Ectodermal cell (in vitro differentiated cells): ENCODE data around the gene SUN2.

Source experiments
- H3K27ac ChIP-seq: 2 replicates; pipeline ENCODE4 v1.7.0; 2013; ENCODE audit warnings: mild to moderate bottlenecking, low read depth, low read length; ENCODE audit not compliant: insufficient read depth, poor library complexity, severe bottlenecking
- H3K27me3 ChIP-seq: 2 replicates; pipeline ENCODE4 v1.7.0; 2013; ENCODE audit warnings: mild to moderate bottlenecking, low read length; ENCODE audit not compliant: insufficient read depth, control insufficient read depth, poor library complexity, severe bottlenecking
- H3K36me3 ChIP-seq: one replicate; pipeline ENCODE4 v1.7.0; 2013; ENCODE audit warnings: low read length; ENCODE audit not compliant: control insufficient read depth, insufficient read depth
- H3K4me1 ChIP-seq: one replicate; pipeline ENCODE4 v1.7.0; 2013; ENCODE audit warnings: low read length; ENCODE audit not compliant: control insufficient read depth, insufficient read depth
- H3K4me3 ChIP-seq: 2 replicates; pipeline ENCODE4 v1.7.0; 2013; ENCODE audit warnings: low read depth, low read length, control low read depth; ENCODE audit not compliant: insufficient read depth
- H3K9me3 ChIP-seq: 2 replicates; pipeline ENCODE4 v1.7.0; 2013; ENCODE audit warnings: mild to moderate bottlenecking, low read length, moderate library complexity; ENCODE audit not compliant: control insufficient read depth
- WGBS, 2 experiments: methylation state at CpG; one replicate each; pipeline ENCODE4 v1.1.7; 2013; ENCODE audit warnings: missing lambda C conversion rate in 2 of 2; 5-methylcytosine and 5-hydroxymethylcytosine counted together

Gene SUN2

DNA sequence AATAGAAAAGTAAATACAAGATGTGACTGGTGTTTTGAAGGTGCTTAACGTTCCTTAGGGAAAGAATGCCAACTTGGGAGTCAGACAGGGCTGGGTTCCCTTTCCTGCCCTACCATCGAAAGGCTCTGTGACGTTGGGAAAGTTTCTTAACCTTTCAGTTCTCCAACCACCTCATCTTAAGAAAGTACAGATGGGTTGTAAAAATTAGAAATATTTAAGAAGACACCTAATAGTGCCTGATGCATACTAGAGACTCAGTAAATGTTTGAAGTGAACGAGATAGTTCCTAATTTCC, 49.0 kb downstream of the SUN2 start:
- Histone ChIP-seq H3K27me3 (no peaks in the 10 kb centered on the region), H3K27ac (no peak overlapping the region), H3K9me3 (no peaks in the 10 kb centered on the region), H3K36me3 (no peaks in the 10 kb centered on the region), H3K4me1 (peaks cover 18% of the 10 kb centered on the region), H3K4me3 (peak overlapping the region; percentile 93)
- WGBS, 2 experiments: 0 to 29% methylated on average over 1 to 3 of the region's 4 CpGs

DNA sequence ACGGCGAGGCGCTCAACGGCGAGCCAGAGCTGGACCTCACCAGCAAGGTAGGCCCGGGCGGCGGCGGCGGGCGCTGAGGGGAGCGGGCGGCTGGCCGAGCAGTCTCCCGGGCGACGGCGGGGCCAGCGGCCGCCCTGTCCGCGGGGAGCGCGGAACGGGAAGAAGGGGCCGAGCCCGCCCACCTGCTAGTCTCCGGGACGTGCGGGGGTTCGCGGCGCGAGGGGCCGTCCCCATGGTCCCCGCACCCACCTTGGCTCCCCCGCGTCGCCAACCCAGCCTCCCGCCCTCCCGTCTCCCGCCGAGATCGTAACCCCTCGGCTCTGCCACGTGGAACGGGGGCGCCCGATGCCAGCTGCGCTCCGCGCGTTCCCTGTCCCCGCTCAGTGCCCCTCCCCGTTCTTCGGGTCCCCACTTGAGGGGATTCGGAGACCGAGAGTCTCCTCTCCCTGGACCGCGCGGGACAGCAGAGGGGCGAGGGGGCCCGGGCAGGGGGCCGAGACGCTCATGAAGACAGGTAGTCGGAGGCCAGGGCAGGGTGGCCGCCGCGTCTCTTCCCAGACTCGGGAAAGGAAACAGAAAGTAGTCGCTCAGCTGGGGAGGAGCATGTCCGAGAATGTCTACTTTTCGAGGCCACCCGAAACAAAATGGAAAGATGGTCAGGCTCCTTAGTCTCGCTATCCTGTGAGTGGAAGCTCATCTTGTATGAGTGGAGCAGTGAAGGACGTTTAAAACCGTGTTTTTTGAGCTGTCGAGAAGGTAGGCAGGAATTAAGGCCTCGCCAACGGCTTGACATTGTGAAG, 49.5 kb downstream of the SUN2 start:
- Histone ChIP-seq H3K9me3 (no peaks in the 10 kb centered on the region), H3K4me3 (peak overlapping the region; percentile 93), H3K27me3 (peaks cover 5% of the 10 kb centered on the region), H3K36me3 (no peaks in the 10 kb centered on the region), H3K27ac (peak overlapping the region; percentile 82), H3K4me1 (peaks cover 20% of the 10 kb centered on the region)
- 0 to 1% methylated on average over 80 of the region's 80 CpGs for WGBS, 2 experiments

DNA sequence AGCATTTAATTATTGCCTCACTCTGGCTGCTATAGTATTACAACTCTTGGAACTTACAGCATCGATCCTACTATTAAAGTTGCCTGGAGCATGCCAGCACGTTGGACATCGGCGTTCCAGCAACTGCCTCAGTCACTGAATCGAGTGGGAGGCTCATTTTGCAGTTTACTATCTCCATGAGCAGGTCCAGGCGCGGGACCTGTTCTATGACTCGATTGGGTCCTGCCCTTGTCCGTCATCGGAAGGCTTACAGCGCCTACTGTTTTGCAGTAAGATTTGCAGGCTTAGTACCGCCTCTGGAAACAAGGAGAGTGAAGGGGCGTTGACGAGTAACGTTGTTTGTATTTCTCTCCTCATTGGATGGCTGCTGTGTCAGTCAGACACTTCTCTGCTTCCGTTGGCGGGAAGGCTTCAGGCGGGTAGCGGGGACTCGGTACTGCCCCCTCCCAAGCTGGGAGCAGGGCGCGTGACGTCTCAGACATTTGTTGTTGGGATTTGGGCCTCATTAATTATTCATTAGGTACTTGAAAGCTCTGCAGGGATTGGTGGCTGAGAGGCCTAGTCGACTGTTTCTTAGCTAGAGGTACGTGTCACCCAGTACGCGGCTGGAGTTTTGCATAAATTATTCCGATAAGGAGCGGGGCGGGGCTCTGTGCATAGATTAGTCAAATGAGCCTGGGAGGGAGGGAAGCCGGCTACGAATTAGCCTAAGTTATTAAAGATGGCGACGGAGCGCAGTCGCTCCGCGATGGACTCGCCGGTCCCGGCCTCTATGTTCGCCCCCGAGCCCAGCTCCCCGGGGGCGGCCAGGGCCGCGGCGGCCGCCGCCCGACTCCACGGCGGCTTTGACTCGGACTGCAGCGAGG, 50.3 kb downstream of the SUN2 start, which contains the start of gene GTPBP1:
GTPBP1 (plus strand) TSS at position 710 of the 866 bp plus-strand sequence; CDS start at position 722, 12 bp downstream.
- peaks cover 20% of the 10 kb centered on the region for H3K4me1 ChIP-seq
- no peaks in the 10 kb centered on the region for H3K36me3 ChIP-seq
- H3K27me3 ChIP-seq: peaks cover 6% of the 10 kb centered on the region
- H3K27ac ChIP-seq: peak within 1 kb of the TSS; percentile 82
- peak within 1 kb of the TSS; percentile 93 for H3K4me3 ChIP-seq
- 0% methylated on average over 55 of the region's 55 CpGs for WGBS, 2 experiments
- no peaks in the 10 kb centered on the region for H3K9me3 ChIP-seq

DNA sequence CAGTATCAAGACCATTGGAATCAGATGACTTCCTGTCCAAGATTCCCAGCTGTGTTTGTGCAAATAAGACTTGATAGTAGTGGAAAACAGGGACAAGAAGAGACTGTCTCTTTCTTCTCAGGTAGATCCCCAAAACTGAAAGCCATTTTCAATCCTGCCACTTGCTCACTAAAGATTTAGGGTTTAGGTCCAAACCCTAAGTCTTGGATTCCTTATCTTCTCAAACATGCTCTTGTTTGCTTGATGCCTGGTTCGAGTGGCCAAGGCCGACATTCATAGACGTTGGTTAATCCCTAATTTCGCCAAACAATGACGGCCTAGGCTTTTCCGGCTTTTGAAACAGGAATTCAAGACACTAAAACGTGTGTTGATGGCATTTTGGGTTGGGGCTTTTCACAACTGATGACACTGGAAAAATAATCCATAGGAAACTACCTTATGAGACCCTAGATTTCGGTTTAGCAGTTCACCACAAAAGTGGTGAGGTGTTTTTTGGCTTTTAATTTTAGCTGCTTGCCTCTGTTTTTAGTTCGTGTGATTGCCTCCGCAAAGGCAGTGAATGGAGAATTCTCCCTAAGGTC, 51.1 kb downstream of the SUN2 start:
- H3K4me3 ChIP-seq: peak overlapping the region; percentile 33
- peaks cover 20% of the 10 kb centered on the region for H3K4me1 ChIP-seq
- 41 to 47% methylated on average over 10 of the region's 10 CpGs for WGBS, 2 experiments
- H3K36me3 ChIP-seq: no peaks in the 10 kb centered on the region
- peaks cover 6% of the 10 kb centered on the region for H3K27me3 ChIP-seq
- peak overlapping the region; percentile 64 for H3K27ac ChIP-seq
- no peaks in the 10 kb centered on the region for H3K9me3 ChIP-seq

DNA sequence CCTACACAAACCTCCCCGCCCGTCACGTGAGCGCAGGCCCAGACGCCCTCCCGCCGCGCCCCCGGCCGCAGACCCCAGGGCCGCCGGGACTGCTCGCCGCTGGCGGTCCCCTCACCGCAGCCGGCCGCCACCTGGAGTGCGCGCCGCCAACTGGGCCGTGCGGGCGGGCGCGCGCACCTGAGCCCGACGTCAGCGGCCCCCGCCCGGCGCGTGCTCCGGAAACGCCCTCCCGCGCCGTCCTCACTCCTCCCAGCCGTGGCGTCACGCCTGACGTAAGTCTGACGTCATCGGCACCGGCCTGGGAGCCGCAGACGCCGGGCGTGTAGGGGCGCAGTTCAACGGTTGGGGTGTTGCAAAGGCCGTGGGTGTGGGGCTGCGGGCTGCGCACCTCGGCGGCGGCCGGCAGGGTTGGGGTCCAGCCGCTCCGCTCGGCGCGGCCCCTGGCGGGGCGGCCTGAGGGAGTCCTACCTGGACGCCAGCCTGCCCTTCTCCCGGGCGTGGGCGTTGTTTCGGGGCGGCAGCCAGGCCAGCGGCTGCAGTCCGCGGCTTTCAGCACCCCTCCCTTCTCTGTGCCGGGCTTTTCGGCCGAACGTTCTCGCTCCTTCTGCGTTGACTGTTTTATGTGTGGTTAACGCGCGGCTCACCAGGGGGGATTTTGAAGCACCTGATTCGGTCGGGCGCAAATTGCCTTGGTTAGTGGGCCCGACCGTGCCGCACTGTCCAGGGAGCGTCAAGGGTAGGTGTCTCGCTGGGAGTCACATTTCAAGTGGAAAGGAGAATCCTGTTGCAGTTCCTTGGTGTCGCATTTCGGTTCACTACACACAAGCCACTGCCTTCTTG, 54.8 kb downstream of the SUN2 start, which contains the start of gene JOSD1:
JOSD1 (minus strand) TSS at position 155 of the 840 bp plus-strand sequence. CDS start 956 bp downstream, outside the sequence.
- peaks cover 6% of the 10 kb centered on the region for H3K27me3 ChIP-seq
- 0 to 1% methylated on average over 94 of the region's 94 CpGs for WGBS, 2 experiments
- no peaks in the 10 kb centered on the region for H3K36me3 ChIP-seq
- peak within 1 kb of the TSS; percentile 67 for H3K4me3 ChIP-seq
- H3K9me3 ChIP-seq: no peaks in the 10 kb centered on the region
- peaks cover 22% of the 10 kb centered on the region for H3K4me1 ChIP-seq
- H3K27ac ChIP-seq: peak within 1 kb of the TSS; percentile 71

DNA sequence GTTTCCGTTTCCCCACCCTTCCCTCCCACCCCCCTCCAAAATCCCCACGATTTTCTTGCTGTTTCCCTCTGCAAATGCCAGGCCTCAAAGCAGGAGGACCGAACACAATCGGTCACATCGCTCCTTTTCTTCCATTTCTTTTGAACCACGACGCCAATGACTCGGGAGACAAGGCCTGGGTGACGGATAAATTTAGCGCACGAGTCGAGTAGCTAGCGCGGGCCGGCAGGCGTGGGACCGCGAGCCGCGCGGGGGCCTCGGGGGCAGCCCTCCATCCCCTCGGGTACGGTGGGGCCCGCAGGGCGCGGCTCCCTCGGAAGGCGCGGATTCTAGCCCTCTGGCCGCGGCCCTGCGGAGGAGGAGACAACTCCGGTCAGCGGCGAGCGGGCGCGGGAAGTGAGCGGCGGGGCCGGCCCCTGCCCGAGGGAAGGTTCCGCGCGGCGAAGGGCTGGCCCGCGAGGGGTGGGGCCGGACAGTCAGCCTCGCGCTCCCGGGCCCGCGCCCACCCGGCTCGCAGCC, 55.5 kb downstream of the SUN2 start:
- Histone ChIP-seq H3K4me1 (peaks cover 22% of the 10 kb centered on the region), H3K36me3 (no peaks in the 10 kb centered on the region), H3K27me3 (peaks cover 6% of the 10 kb centered on the region), H3K27ac (peak overlapping the region; percentile 71), H3K4me3 (peak overlapping the region; percentile 67), H3K9me3 (no peaks in the 10 kb centered on the region)
- 0% methylated on average over 57 of the region's 57 CpGs for WGBS, 2 experiments

DNA sequence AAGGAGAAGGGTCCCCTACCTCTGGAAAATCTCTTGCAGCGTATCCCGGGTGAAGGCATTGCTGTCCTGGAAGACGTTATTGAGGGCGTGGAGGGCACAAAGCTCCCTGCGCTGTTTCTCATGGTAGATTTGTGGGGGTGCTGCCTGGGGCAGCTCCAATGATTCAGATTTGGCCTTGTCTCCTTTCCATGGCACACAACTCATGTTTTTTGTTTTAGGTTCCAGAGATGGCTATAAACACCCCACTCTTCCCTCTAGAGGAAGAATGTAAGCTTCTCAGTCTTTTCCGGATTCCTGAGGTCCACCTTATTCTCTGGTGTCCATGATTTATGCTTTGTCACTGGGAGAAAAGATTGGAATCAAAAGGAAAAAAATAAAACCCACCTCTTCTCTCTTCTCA, 56.0 kb downstream of the SUN2 start:
- no peak overlapping the region for H3K27ac ChIP-seq
- peaks cover 6% of the 10 kb centered on the region for H3K27me3 ChIP-seq
- peaks cover 22% of the 10 kb centered on the region for H3K4me1 ChIP-seq
- H3K4me3 ChIP-seq: peak overlapping the region; percentile 67
- WGBS, 2 experiments: 41 to 51% methylated on average over 6 of the region's 6 CpGs
- H3K9me3 ChIP-seq: no peaks in the 10 kb centered on the region
- no peaks in the 10 kb centered on the region for H3K36me3 ChIP-seq

DNA sequence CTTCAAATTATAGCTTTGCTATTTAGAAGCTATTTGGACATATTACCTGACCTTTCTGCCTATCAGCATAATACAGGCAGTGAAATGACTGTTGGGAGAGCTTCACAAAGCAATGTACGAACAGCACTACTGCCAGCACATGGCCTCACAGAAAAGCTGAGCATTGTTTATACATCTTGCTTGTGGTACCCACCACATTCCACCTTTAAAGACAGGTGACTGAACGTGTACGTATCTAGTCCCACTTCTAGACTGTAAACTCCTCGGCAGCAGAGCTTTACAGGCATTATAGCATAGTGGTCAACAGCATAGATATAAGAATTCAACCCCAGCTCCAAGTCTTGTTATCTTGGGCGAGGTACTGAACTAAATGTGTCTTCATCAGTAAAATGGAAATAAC, 56.7 kb downstream of the SUN2 start:
- no peak overlapping the region for H3K27ac ChIP-seq
- WGBS, 2 experiments: 91 to 94% methylated on average over 5 of the region's 5 CpGs
- peak overlapping the region; percentile 67 for H3K4me3 ChIP-seq

DNA sequence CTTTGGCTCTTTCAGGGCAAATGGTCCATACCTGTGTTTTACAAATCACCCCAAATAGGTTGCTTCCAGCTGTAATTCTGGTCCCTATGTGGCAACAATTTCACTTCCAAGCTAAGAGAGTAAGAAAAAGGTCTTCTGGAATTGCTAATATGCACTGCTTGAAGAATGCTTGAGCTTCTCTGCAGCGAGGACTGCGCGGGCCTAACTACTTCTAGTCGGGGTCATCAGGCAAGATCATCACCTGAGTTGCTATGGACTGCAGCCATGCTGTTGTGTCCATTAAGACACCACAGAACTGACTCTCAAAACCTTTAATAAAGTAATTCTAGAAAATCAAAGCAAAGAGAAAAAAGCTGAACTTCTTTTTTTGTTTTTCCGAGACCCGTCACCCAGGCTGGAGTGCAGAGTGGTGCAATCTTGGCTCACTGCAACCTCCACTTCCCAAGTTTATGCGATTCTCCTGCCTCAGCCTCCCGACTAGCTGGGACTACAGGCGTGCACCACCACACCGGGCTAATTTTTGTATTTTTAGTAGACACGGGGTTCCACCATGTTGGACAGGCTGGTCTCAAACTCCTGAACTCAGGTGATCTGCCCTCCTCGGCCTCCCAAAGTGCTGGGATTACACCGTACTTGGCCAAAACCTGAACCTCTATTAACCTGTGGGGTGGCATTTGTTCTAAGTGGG, 57.2 kb downstream of the SUN2 start:
- Histone ChIP-seq H3K9me3 (no peaks in the 10 kb centered on the region), H3K27ac (no peak overlapping the region), H3K4me1 (peaks cover 22% of the 10 kb centered on the region), H3K36me3 (no peaks in the 10 kb centered on the region), H3K27me3 (peaks cover 6% of the 10 kb centered on the region), H3K4me3 (peak overlapping the region; percentile 67)
- WGBS, 2 experiments: 93 to 95% methylated on average over 13 of the region's 13 CpGs

More for the DNA sequence above, 56.7 kb downstream of the SUN2 start:
- Histone ChIP-seq H3K36me3 (no peaks in the 10 kb centered on the region), H3K27me3 (peaks cover 6% of the 10 kb centered on the region), H3K9me3 (no peaks in the 10 kb centered on the region), H3K4me1 (peaks cover 22% of the 10 kb centered on the region)
